Measurements from ENCODE around the gene MPRIP. TPM values are rescaled to one million over a fixed set of nuclear protein-coding genes. Genes with fewer than 3 reads are reported as not detected.

Gene MPRIP
- total RNA-seq, 4 donors from 2014 or later: 65.7 to 168 (median 147) TPM

DNA sequence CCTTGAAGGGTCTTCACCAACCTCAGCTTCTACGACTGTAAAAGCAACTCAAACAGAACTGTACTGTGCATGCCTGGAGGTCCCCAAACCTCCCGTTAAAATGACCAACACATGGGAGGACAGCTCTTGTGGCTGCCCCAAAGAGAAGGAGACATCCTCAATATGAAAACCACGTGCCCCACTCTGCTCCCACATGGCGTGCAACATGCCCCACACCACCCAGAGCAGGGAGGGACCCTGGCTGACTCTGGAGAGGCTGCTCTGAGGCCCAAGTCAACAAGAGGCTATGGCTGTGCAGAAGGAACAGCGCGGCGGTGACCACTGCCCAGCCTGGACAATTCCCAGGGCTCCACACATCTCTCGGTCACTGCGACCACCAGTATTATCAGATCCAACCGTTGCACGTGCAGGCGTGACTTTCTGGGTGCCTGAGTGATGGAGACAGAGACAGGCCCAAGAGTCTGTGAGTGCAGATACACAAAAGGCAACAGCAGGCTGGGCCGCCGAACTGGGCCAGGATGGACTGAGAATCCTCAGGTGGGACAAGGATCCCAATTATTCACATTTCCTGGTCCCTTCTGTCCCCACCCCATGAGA, 162.5 kb downstream of the MPRIP start:
- intact Hi-C loops (cut with DNase I): no loop called here
- no peak for DNase-seq
- Histone ChIP-seq H3K27ac (peak overlapping the region; percentile 75 to 90 (median 86)), H3K36me3 (no peaks in the 10 kb centered on the region), H3K9me3 (no peaks in the 10 kb centered on the region), H3K4me3 (peak overlapping the region; percentile 42 to 77 (median 54)), H3K4me1 (peaks cover 28 to 74% (median 35%) of the 10 kb centered on the region in 3 donors), H3K27me3 (no peaks in the 10 kb centered on the region)
- WGBS, 2 donors: 16 to 40% methylated on average over 2 to 5 of the region's 14 CpGs
- TF ChIP-seq, protein P1, sequence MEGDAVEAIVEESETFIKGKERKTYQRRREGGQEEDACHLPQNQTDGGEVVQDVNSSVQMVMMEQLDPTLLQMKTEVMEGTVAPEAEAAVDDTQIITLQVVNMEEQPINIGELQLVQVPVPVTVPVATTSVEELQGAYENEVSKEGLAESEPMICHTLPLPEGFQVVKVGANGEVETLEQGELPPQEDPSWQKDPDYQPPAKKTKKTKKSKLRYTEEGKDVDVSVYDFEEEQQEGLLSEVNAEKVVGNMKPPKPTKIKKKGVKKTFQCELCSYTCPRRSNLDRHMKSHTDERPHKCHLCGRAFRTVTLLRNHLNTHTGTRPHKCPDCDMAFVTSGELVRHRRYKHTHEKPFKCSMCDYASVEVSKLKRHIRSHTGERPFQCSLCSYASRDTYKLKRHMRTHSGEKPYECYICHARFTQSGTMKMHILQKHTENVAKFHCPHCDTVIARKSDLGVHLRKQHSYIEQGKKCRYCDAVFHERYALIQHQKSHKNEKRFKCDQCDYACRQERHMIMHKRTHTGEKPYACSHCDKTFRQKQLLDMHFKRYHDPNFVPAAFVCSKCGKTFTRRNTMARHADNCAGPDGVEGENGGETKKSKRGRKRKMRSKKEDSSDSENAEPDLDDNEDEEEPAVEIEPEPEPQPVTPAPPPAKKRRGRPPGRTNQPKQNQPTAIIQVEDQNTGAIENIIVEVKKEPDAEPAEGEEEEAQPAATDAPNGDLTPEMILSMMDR (IDR thresholded peaks at IDR 0.05): no peak
- TF ChIP-seq POLR2A (IDR thresholded peaks at IDR 0.05): no peak

DNA sequence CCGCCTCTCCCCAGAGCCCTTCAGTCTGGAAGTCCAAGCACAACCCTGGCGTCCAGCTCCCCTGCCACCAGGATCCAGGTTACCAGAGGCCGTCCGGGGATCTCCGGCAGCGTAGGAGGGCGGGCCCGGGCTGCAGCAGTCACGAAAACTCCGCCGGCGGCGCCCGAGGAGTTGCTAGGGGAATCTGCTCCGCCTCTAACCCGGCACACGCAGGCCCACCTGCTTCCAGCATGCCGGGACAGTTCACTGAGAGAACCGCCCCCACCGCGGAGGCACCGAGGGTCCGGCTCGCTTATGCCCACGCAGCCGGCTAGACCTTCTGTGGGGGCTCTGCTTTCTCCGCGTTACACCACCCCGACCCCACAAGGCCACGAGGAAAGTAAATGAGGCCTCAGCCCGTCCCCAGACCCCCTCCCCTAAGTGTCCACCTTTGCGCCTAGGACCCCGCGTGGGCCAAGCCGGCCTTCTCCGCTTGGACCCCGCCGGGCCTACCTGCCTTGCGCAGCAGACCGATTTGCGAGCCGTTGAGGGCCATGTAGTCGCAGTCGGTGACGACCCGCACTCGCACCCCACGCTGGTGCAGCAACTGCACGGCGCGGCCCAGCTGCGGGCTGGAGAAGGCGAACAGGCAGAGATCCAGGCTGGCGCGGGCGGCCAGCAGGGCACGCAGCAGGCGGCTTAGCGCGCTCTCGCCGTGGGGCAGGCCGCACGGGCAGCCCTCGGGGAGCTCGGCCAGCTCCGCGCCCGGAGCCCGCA, 163.3 kb downstream of the MPRIP start:
- Histone ChIP-seq H3K4me1 (peaks cover 28 to 66% (median 28%) of the 10 kb centered on the region in 3 donors), H3K27me3 (no peaks in the 10 kb centered on the region), H3K36me3 (peaks cover 0 to under 1% (median 0%) of the 10 kb centered on the region in 3 donors), H3K27ac (peak overlapping the region; percentile 75 to 90 (median 86)), H3K9me3 (no peaks in the 10 kb centered on the region), H3K4me3 (peak overlapping the region; percentile 42 to 77 (median 54))
- intact Hi-C loops (cut with DNase I): no loop called here
- 20% methylated on average over 18 of the region's 70 CpGs; no CpG with 5 or more reads in 1 of the 2 donors for WGBS, 2 donors
- DNase-seq: no peak
- TF ChIP-seq, protein P1 (IDR thresholded peaks at IDR 0.05): no peak
- no peak for TF ChIP-seq POLR2A (IDR thresholded peaks at IDR 0.05)

DNA sequence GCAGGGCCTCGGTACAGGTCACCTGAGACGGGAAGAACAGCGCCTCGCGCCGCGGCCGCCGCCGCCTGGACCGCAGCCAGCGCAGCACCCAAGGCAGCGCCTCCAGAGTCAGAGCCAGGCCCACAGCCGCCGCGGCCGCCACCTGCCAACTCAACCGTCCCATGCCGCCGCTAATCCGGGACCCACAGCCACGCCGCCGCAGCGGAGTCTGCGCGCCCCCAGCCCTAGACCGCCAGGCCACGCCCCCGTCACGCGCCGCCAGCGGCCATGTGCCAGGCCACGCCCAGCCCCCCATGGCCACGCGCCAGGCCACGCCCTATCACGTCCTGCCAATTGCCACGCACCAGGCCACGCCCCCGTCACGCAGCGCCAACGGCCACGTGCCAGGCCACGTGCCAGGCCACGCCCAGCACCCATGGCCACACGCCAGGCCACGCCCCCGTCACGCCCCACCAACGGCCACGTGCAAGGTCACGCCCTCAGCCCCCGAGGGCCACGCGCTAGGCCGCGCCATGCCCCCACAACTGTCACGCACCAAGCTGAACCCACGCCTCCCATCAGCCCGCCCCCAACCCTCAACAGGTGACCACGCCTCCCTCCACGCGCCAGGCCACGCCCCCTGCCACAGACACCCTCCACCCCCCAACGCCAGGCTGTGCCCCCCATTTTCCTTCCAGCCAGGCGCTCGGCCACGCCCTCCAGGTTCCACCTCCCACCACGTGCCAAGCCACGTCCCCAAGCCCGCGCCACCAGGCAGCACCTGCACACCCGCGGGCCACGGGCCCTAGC, 164.1 kb downstream of the MPRIP start, which contains the start of gene PLD6:
TSS of gene PLD6 (minus strand) at position 210 of the 789 bp plus-strand sequence. CDS start at position 163, 47 bp downstream.
- Histone ChIP-seq H3K4me3 (peak within 1 kb of the TSS; percentile 42 to 77 (median 54)), H3K27me3 (no peaks in the 10 kb centered on the region), H3K27ac (peak within 1 kb of the TSS; percentile 75 to 90 (median 86)), H3K36me3 (peaks cover 0 to 8% (median 0%) of the 10 kb centered on the region in 3 donors), H3K4me1 (peaks cover 25 to 59% (median 28%) of the 10 kb centered on the region in 3 donors), H3K9me3 (no peaks in the 10 kb centered on the region)
- no CpG with 5 or more reads among the region's 78 CpGs for WGBS, 2 donors
- intact Hi-C loops (cut with DNase I): no loop called here
- TF ChIP-seq POLR2A (IDR thresholded peaks at IDR 0.05): peak in 2 of 4 donors; percentile 11 to 39
- TF ChIP-seq, protein P1 (IDR thresholded peaks at IDR 0.05): peak in 1 of 6 experiments; percentile 16
- DNase-seq: peak; percentile 52

DNA sequence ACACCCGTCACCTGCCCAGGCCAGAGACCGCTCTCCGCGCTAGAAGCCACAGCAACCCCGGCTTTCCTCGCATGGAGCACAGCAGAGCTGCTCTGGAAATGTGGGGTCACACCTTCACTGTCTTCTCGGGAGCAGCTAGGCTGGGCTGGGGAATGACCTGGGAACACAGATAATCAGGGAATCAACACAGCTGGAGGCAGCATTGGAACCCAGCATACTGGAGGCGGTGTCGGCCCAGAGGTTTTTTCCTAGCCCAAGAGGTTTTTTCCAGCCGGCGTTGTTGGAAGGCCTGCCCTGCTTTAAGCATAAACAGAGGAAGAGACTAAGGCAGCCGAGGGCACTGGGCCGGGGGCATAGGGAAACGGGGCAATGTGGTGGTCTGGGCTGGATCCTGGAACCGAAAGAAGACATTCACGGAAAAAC, 164.7 kb downstream of the MPRIP start:
- no peak for DNase-seq
- intact Hi-C loops (cut with DNase I): no loop called here
- no peaks in the 10 kb centered on the region for H3K27me3 ChIP-seq

More for the DNA sequence above, 164.7 kb downstream of the MPRIP start:
- Histone ChIP-seq H3K4me1 (peaks cover 25 to 53% (median 28%) of the 10 kb centered on the region in 3 donors), H3K27ac (peak overlapping the region; percentile 75 to 90 (median 86)), H3K9me3 (no peaks in the 10 kb centered on the region), H3K4me3 (peak overlapping the region in 3 of 4 donors; percentile 3 to 77 (median 58)), H3K36me3 (peaks cover 0 to 14% (median 0%) of the 10 kb centered on the region in 3 donors)
- TF ChIP-seq, protein P1 (IDR thresholded peaks at IDR 0.05): no peak
- TF ChIP-seq POLR2A (IDR thresholded peaks at IDR 0.05): no peak
- 26 to 33% methylated on average over 6 of the region's 16 CpGs for WGBS, 2 donors

All from esophagus squamous epithelium (tissue), 5 donors.